ENCODE measurements around the gene DNAJB6. TPM values are rescaled to one million over a fixed set of nuclear protein-coding genes. Genes with fewer than 3 reads are reported as not detected.

DNAJB6 gene
- total RNA-seq, 1 experiment from 2014 or later: 288 TPM

DNA sequence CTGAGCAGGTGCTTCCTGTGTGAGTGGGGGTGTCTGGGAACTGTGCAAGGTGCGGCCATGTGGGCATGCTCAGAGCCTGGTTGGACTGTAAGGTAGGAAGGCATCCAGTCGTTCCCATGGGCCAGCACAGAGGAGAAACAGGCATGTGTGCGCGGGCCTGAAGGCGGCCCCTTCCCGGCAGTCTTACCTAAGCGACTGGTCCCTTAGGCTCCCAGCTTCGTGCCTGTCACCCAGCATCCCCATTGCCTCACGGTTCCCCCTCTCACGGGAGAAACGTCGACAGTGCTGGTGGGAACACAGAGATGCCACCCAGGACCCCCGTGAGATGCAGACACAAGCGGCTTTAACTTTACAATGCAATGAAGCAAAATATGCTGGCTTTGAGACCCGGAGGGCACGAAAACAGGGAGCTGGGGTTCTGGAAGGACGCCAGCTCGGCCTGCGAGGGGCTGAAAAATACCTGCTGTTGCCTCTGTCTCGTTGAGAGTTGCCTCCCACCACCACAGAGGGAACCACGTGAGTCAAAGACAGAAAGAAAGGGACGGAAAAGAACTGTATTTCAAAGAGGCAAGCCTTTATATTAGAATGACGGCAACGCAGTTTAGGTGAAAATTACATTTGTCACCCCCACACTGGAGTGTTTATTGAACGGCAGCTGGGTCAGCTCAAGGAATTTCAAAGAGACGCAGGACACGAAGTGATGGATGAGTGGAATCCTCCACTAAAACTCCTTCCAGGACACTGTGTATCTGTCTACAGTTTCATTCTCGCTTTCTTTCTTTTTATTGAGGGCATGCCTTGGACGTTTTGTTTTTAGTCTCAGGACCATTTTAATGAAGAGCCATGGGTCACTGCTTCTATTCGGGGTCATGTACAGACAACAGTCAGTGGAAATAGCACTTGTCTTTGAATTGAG is 128.4 kb downstream of the DNAJB6 start:
- peaks cover 13% of the 10 kb centered on the region for H3K4me1 Mint-ChIP-seq
- no peak for TF ChIP-seq ZNF416 (CRISPR knock-in tag; IDR thresholded peaks at IDR 0.05)
- TF ChIP-seq, protein P1, sequence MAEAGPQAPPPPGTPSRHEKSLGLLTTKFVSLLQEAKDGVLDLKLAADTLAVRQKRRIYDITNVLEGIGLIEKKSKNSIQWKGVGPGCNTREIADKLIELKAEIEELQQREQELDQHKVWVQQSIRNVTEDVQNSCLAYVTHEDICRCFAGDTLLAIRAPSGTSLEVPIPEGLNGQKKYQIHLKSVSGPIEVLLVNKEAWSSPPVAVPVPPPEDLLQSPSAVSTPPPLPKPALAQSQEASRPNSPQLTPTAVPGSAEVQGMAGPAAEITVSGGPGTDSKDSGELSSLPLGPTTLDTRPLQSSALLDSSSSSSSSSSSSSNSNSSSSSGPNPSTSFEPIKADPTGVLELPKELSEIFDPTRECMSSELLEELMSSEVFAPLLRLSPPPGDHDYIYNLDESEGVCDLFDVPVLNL (CRISPR knock-in tag; IDR thresholded peaks at IDR 0.05; ENCODE audit: borderline replicate concordance, low read depth): no peak
- TF ChIP-seq, protein P2, sequence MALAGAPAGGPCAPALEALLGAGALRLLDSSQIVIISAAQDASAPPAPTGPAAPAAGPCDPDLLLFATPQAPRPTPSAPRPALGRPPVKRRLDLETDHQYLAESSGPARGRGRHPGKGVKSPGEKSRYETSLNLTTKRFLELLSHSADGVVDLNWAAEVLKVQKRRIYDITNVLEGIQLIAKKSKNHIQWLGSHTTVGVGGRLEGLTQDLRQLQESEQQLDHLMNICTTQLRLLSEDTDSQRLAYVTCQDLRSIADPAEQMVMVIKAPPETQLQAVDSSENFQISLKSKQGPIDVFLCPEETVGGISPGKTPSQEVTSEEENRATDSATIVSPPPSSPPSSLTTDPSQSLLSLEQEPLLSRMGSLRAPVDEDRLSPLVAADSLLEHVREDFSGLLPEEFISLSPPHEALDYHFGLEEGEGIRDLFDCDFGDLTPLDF (CRISPR knock-in tag; IDR thresholded peaks at IDR 0.05): no peak
- TF ChIP-seq, protein P3, sequence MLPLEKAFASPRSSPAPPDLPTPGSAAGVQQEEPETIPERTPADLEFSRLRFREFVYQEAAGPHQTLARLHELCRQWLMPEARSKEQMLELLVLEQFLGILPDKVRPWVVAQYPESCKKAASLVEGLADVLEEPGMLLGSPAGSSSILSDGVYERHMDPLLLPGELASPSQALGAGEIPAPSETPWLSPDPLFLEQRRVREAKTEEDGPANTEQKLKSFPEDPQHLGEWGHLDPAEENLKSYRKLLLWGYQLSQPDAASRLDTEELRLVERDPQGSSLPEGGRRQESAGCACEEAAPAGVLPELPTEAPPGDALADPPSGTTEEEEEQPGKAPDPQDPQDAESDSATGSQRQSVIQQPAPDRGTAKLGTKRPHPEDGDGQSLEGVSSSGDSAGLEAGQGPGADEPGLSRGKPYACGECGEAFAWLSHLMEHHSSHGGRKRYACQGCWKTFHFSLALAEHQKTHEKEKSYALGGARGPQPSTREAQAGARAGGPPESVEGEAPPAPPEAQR (CRISPR knock-in tag; IDR thresholded peaks at IDR 0.05): no peak
- TF ChIP-seq, protein P4, sequence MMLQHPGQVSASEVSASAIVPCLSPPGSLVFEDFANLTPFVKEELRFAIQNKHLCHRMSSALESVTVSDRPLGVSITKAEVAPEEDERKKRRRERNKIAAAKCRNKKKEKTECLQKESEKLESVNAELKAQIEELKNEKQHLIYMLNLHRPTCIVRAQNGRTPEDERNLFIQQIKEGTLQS (CRISPR knock-in tag; conservative IDR thresholded peaks at IDR 0.05): no peak
- TF ChIP-seq JAZF1 (CRISPR knock-in tag; IDR thresholded peaks at IDR 0.05): no peak
- TF ChIP-seq PRRX2 (CRISPR knock-in tag; IDR thresholded peaks at IDR 0.05): no peak
- no peak for TF ChIP-seq NR1H2 (CRISPR knock-in tag; IDR thresholded peaks at IDR 0.05)
- no peak for TF ChIP-seq TP53 (CRISPR knock-in tag; IDR thresholded peaks at IDR 0.05)
- no peak for TF ChIP-seq ZNF263 (CRISPR knock-in tag; IDR thresholded peaks at IDR 0.05; ENCODE audit: low read depth)
- no peak for TF ChIP-seq ZNF138 (CRISPR knock-in tag; conservative IDR thresholded peaks at IDR 0.05)
- TF ChIP-seq ETV6 (CRISPR knock-in tag; IDR thresholded peaks at IDR 0.05): no peak
- TF ChIP-seq, protein P5, sequence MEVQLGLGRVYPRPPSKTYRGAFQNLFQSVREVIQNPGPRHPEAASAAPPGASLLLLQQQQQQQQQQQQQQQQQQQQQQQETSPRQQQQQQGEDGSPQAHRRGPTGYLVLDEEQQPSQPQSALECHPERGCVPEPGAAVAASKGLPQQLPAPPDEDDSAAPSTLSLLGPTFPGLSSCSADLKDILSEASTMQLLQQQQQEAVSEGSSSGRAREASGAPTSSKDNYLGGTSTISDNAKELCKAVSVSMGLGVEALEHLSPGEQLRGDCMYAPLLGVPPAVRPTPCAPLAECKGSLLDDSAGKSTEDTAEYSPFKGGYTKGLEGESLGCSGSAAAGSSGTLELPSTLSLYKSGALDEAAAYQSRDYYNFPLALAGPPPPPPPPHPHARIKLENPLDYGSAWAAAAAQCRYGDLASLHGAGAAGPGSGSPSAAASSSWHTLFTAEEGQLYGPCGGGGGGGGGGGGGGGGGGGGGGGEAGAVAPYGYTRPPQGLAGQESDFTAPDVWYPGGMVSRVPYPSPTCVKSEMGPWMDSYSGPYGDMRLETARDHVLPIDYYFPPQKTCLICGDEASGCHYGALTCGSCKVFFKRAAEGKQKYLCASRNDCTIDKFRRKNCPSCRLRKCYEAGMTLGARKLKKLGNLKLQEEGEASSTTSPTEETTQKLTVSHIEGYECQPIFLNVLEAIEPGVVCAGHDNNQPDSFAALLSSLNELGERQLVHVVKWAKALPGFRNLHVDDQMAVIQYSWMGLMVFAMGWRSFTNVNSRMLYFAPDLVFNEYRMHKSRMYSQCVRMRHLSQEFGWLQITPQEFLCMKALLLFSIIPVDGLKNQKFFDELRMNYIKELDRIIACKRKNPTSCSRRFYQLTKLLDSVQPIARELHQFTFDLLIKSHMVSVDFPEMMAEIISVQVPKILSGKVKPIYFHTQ (CRISPR knock-in tag; IDR thresholded peaks at IDR 0.05): no peak
- TF ChIP-seq, protein P6, sequence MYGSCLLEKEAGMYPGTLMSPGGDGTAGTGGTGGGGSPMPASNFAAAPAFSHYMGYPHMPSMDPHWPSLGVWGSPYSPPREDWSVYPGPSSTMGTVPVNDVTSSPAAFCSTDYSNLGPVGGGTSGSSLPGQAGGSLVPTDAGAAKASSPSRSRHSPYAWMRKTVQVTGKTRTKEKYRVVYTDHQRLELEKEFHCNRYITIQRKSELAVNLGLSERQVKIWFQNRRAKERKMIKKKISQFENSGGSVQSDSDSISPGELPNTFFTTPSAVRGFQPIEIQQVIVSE (CRISPR knock-in tag; IDR thresholded peaks at IDR 0.05; ENCODE audit: borderline replicate concordance): no peak
- no peak for TF ChIP-seq SOX15 (CRISPR knock-in tag; IDR thresholded peaks at IDR 0.05)
- TF ChIP-seq, protein P7, sequence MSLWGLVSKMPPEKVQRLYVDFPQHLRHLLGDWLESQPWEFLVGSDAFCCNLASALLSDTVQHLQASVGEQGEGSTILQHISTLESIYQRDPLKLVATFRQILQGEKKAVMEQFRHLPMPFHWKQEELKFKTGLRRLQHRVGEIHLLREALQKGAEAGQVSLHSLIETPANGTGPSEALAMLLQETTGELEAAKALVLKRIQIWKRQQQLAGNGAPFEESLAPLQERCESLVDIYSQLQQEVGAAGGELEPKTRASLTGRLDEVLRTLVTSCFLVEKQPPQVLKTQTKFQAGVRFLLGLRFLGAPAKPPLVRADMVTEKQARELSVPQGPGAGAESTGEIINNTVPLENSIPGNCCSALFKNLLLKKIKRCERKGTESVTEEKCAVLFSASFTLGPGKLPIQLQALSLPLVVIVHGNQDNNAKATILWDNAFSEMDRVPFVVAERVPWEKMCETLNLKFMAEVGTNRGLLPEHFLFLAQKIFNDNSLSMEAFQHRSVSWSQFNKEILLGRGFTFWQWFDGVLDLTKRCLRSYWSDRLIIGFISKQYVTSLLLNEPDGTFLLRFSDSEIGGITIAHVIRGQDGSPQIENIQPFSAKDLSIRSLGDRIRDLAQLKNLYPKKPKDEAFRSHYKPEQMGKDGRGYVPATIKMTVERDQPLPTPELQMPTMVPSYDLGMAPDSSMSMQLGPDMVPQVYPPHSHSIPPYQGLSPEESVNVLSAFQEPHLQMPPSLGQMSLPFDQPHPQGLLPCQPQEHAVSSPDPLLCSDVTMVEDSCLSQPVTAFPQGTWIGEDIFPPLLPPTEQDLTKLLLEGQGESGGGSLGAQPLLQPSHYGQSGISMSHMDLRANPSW (CRISPR knock-in tag; conservative IDR thresholded peaks at IDR 0.05; ENCODE audit: low read depth): no peak
- no peak overlapping the region for H3K27ac Mint-ChIP-seq
- DNase-seq (ENCODE audit: low spot score) (no peak), ATAC-seq (no peak)
- H3K27me3 Mint-ChIP-seq (ENCODE audit: low read depth): peaks cover 18% of the 10 kb centered on the region
- ChIA-PET POLR2A (no interaction called here), CTCF (interaction anchor here (3.2 kb wide), 1 partner anchor 10 kb away, joined by 26 read pairs; no protein-coding TSS in a partner anchor)
- no peaks in the 10 kb centered on the region for H3K9me3 Mint-ChIP-seq
- H3K4me3 Mint-ChIP-seq: no peak overlapping the region
- no peaks in the 10 kb centered on the region for H3K36me3 Mint-ChIP-seq

Measured in WTC11 (cell line).